Common myeloid progenitor, CD34-positive (primary cell): ENCODE data around the gene AGPAT2.

ENCODE experiments used
- CTCF ChIA-PET: fragments of 350-600 bp; sonication (Branson Sonifier 250); formaldehyde crosslinking; loops from one replicate; lab custom pipeline; 2021; ENCODE audit warnings: antibody characterized with exemption; lab: Charles Lee
- POLR2A ChIA-PET: fragments of 350-600 bp; sonication (Branson Sonifier 250); formaldehyde crosslinking; loops from one replicate; lab custom pipeline; 2021; ENCODE audit warnings: antibody characterized with exemption; lab: Charles Lee
- DNase-seq, 3 donors: peaks; one replicate each; pipeline versions ENCODE4 v3.0.0 to v3.0.0-alpha.2; 2013
- H3K27ac ChIP-seq, 2 experiments: 1 replicate in 1 of 2; 2 replicates in 1 of 2; pipeline ENCODE4 v1.7.0; 2013; ENCODE audit warnings: inconsistent platforms in 2 of 2, low read length in 2 of 2, mild to moderate bottlenecking in 2 of 2, low read depth in 1 of 2, moderate library complexity in 1 of 2; ENCODE audit not compliant: severe bottlenecking in 2 of 2, insufficient read depth in 1 of 2, poor library complexity in 1 of 2
- H3K27me3 ChIP-seq, 5 experiments: replicated peaks in 2 of 5; 1 replicate in 3 of 5; 2 replicates in 2 of 5; pipeline versions ENCODE4 v1.6.1 to v1.7.0; 2013; ENCODE audit warnings: low read length in 4 of 5, mild to moderate bottlenecking in 2 of 5, moderate library complexity in 2 of 5, inconsistent platforms in 1 of 5; ENCODE audit not compliant: insufficient read depth in 5 of 5, control insufficient read depth in 4 of 5
- H3K36me3 ChIP-seq, 4 experiments: 1 replicate in 2 of 4; 2 replicates in 2 of 4; pipeline versions ENCODE4 v1.6.1 to v1.7.0; 2013; ENCODE audit warnings: low read length in 3 of 4, control low read depth in 1 of 4, mild to moderate bottlenecking in 1 of 4; ENCODE audit not compliant: control insufficient read depth in 4 of 4, insufficient read depth in 4 of 4
- H3K4me1 ChIP-seq, 4 experiments: 1 replicate in 3 of 4; 2 replicates in 1 of 4; pipeline versions ENCODE4 v1.6.1 to v1.7.1; 2013; ENCODE audit warnings: low read length in 3 of 4, mild to moderate bottlenecking in 3 of 4, control low read depth in 1 of 4, inconsistent platforms in 1 of 4, moderate library complexity in 1 of 4; ENCODE audit not compliant: control insufficient read depth in 4 of 4, insufficient read depth in 4 of 4; ENCODE audit errors: control extremely low read depth in 1 of 4
- H3K4me3 ChIP-seq, 7 experiments: 1 replicate in 4 of 7; 2 replicates in 3 of 7; pipeline versions ENCODE4 v1.5.1 to v1.7.0; 2013; ENCODE audit warnings: mild to moderate bottlenecking in 7 of 7, low read length in 6 of 7, moderate library complexity in 6 of 7, inconsistent platforms in 2 of 7, low read depth in 2 of 7, control low read depth in 1 of 7; ENCODE audit not compliant: insufficient read depth in 4 of 7, control insufficient read depth in 1 of 7; ENCODE audit errors: extremely low read depth in 1 of 7
- H3K9me3 ChIP-seq, 5 experiments: 1 replicate in 4 of 5; 2 replicates in 1 of 5; pipeline versions ENCODE4 v1.6.1 to v1.7.1; 2013; ENCODE audit warnings: low read length in 4 of 5, mild to moderate bottlenecking in 2 of 5, inconsistent platforms in 1 of 5, low read depth in 1 of 5, moderate library complexity in 1 of 5; ENCODE audit not compliant: control insufficient read depth in 4 of 5, insufficient read depth in 2 of 5; ENCODE audit errors: control extremely low read depth in 1 of 5
- WGBS: methylation state at CpG from one replicate; pipeline ENCODE4 v1.1.5; 2013; ENCODE audit not compliant: insufficient coverage; 5-methylcytosine and 5-hydroxymethylcytosine counted together

AGPAT2 gene

DNA sequence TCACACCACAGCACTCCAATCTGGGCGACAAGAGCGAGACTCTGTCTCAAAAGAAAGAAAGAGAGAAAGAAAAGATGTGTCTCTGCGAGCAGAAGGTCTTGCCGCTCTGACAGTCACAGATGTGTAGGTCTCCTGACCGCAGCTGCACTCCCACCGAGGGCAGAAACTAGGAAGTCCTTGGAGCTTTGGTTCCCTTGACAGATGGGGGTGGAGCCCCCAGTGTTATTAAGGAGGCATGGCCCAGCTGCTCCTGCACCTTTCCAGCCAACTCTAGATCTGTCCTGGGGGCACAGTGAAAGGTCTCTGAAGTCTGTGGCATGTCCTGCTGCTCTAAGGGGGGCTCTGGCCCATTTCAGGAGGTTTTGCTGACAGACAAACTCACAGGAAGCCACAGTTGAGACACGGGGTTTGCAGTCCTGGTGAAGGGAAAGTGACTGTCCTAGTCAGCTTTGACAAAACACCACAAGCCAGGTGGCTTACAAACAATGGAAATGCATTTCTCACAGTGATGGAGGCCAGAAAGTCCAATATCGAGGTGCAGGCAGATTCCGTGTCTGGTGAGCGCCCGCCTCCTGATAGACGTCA is 16.1 kb upstream of the AGPAT2 start:
- no peak overlapping the region for H3K27ac ChIP-seq
- no peaks in the 10 kb centered on the region for H3K27me3 ChIP-seq
- DNase-seq = peak; percentile 73 to 93 (median 91)
- H3K9me3 ChIP-seq = no peaks in the 10 kb centered on the region
- no peaks in the 10 kb centered on the region for H3K36me3 ChIP-seq
- POLR2A ChIA-PET = interaction anchor here (0.7 to 4.7 kb wide), 6 partner anchors 10 to 56 kb away, joined by 3 to 99 read pairs (median 16); partner anchors contain the start of gene DIPK1B
- peak overlapping the region in 4 of 7 experiments; percentile 8 to 25 (median 11) for H3K4me3 ChIP-seq
- H3K4me1 ChIP-seq = peaks cover 2 to 65% (median 59%) of the 10 kb centered on the region in 4 experiments
- 47% methylated on average over 12 of the region's 12 CpGs for WGBS
- CTCF ChIA-PET = interaction anchor here (0.6 to 3.4 kb wide), 9 partner anchors 10 to 46 kb away, joined by 3 to 14 read pairs (median 6); no protein-coding TSS in a partner anchor

- peak overlapping the region in 5 of 7 experiments; percentile 22 to 63 (median 42) for H3K4me3 ChIP-seq
- POLR2A ChIA-PET = interaction anchor here (0.6 to 4.7 kb wide), 10 partner anchors 12 to 44 kb away, joined by 3 to 99 read pairs (median 7); partner anchors contain the start of genes AGPAT2, DIPK1B and EGFL7
- no peaks in the 10 kb centered on the region for H3K27me3 ChIP-seq
- DNase-seq = peak in 2 of 3 donors; percentile 73 to 84
- peaks cover 2 to 78% (median 72%) of the 10 kb centered on the region in 4 experiments for H3K4me1 ChIP-seq
- CTCF ChIA-PET = interaction anchor here (0.7 to 4.0 kb wide), 5 partner anchors 10 to 38 kb away, joined by 3 to 27 read pairs (median 10); no protein-coding TSS in a partner anchor
- peak overlapping the region; percentile 64 to 84 for H3K27ac ChIP-seq
- H3K36me3 ChIP-seq = no peaks in the 10 kb centered on the region
- WGBS = 20% methylated on average over 4 of the region's 10 CpGs
- no peaks in the 10 kb centered on the region for H3K9me3 ChIP-seq
Observed at GRCh38 chr9:136701668-136702053, 14.4 kb upstream of the AGPAT2 start.

GRCh38 chr9:136700959-136701667 is 13.9 kb upstream of the AGPAT2 start:
- Histone ChIP-seq H3K4me3 (peak overlapping the region in 5 of 7 experiments; percentile 22 to 63 (median 46)), H3K36me3 (no peaks in the 10 kb centered on the region), H3K4me1 (peaks cover 2 to 83% (median 75%) of the 10 kb centered on the region in 4 experiments), H3K27ac (peak overlapping the region; percentile 64 to 84), H3K27me3 (no peaks in the 10 kb centered on the region), H3K9me3 (no peaks in the 10 kb centered on the region)
- ChIA-PET CTCF (interaction anchor here (0.7 to 4.0 kb wide), 8 partner anchors 11 to 76 kb away, joined by 3 to 27 read pairs (median 4); no protein-coding TSS in a partner anchor), POLR2A (interaction anchor here (0.6 to 4.7 kb wide), 14 partner anchors 8 to 168 kb away, joined by 3 to 99 read pairs (median 6); partner anchors contain the start of genes AGPAT2, DIPK1B and EGFL7)
- 1% methylated on average over 34 of the region's 38 CpGs for WGBS
- peak; percentile 78 to 96 (median 95) for DNase-seq

DNA sequence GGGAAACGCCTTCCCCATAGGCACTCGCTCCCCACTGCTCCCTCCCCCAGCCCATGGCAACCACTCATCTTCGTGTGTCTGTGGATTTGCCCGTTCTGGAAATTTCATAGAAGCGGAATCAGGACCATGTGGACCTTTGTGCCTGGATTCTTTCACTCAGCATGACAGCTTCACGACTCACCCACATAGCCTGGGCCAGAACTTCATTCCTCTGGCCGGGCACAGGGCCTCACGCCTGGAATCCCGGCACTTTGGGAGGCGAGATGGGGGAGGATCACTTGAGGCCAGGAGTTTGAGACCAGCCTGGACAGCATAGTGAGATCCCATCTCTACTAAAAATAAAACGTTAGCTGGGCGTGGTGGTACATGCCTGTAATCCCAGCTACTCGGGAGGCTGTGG is 13.0 kb upstream of the AGPAT2 start:
- H3K9me3 ChIP-seq = no peaks in the 10 kb centered on the region
- no peaks in the 10 kb centered on the region for H3K27me3 ChIP-seq
- peak overlapping the region in 2 of 7 experiments; percentile 13 to 63 for H3K4me3 ChIP-seq
- WGBS = 93% methylated on average over 13 of the region's 13 CpGs
- no peaks in the 10 kb centered on the region for H3K36me3 ChIP-seq
- peaks cover 2 to 83% (median 69%) of the 10 kb centered on the region in 4 experiments for H3K4me1 ChIP-seq
- ChIA-PET CTCF (interaction anchor here (1.5 to 4.0 kb wide), 5 partner anchors 10 to 36 kb away, joined by 4 to 27 read pairs (median 4); no protein-coding TSS in a partner anchor), POLR2A (interaction anchor here (1.4 to 4.7 kb wide), 7 partner anchors 12 to 42 kb away, joined by 4 to 99 read pairs (median 8); partner anchors contain the start of genes AGPAT2 and DIPK1B)
- DNase-seq = no peak
- no peak overlapping the region for H3K27ac ChIP-seq

DNA sequence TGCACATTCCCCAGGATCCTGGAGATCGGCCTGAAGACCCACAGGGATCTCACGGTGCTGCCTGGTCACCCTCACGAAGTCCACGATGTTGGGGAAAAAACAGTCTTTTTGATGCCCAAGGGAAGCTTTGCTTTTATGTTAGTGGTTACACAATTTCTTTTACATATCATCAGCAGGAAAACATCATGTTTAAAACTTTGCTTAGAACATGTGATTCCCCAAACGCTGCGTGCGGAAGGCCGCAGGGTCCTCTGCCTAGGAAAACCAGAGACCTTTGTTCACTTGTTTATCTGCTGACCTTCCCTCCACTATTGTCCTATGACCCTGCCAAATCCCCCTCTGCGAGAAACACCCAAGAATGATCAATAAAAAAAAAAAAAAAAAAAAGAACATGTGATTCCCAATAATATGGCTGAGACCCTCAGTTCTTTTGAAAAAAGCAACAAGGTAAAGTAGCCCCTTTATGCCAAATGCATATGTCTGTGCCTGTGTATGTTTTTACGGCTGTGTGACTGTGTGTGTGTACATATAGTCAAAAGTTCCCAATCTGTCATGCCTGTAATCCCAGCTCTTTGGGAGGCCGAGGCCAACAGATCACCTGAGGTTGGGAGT is 11.5 kb upstream of the AGPAT2 start:
- Histone ChIP-seq H3K27ac (no peak overlapping the region), H3K4me1 (peaks cover 2 to 77% (median 59%) of the 10 kb centered on the region in 4 experiments), H3K4me3 (no peak overlapping the region), H3K9me3 (no peaks in the 10 kb centered on the region), H3K36me3 (no peaks in the 10 kb centered on the region), H3K27me3 (no peaks in the 10 kb centered on the region)
- 98% methylated on average over 5 of the region's 11 CpGs for whole genome bisulfite sequencing
- ChIA-PET POLR2A (interaction anchor here (1.0 kb wide), 1 partner anchor 16 kb away, joined by 4 read pairs; no protein-coding TSS in a partner anchor), CTCF (interaction anchor here (0.9 to 4.0 kb wide), 6 partner anchors 9 to 195 kb away, joined by 3 to 27 read pairs (median 16); no protein-coding TSS in a partner anchor)
- DNase-seq = no peak

DNA sequence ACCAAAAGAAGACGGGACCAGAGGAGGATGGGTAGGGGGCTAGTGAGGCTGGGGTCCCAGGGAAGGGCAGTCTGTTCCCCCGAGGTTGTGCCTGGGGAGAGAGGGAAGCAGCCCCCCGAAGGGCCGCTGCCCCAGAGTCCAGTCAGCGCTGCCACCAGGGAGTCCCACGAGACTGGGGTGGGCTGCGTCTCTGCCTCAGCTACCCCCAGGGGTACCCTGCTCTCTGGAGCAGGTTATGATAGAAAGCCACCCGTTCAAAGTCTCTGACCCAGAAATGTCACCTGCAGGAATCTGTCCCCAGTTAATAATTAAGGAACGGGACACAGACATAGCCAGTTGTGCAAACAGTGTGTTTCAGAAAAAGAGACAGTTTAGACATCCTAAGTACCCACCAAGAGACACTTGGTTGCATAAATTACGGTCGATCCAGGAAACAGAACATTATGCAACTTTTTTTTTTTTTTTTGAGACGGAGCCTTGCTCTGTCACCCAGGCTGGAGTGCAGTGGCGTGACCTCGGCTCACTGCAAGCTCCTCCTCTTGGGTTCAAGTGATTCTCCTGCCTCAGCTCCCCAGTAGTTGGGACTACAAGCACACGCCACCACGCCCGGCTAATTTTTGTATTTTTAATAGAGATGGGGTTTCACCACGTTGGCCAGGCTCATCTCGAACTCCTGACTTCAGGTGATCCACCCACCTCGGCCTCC is 10.7 kb upstream of the AGPAT2 start:
- H3K36me3 ChIP-seq = no peaks in the 10 kb centered on the region
- H3K9me3 ChIP-seq = no peaks in the 10 kb centered on the region
- ChIA-PET POLR2A (interaction anchor here (0.8 to 2.0 kb wide), 7 partner anchors 11 to 53 kb away, joined by 3 to 6 read pairs (median 3); partner anchors contain the start of gene AGPAT2), CTCF (interaction anchor here (0.7 to 4.0 kb wide), 6 partner anchors 11 to 34 kb away, joined by 3 to 27 read pairs (median 8); no protein-coding TSS in a partner anchor)
- no peak overlapping the region for H3K27ac ChIP-seq
- H3K27me3 ChIP-seq = no peaks in the 10 kb centered on the region
- H3K4me1 ChIP-seq = peaks cover 2 to 71% (median 52%) of the 10 kb centered on the region in 4 experiments
- WGBS = 68% methylated on average over 14 of the region's 20 CpGs
- no peak overlapping the region for H3K4me3 ChIP-seq
- peak in 2 of 3 donors; percentile 56 to 60 for DNase-seq
